Measurements from ENCODE around the gene DNMBP.

DNA sequence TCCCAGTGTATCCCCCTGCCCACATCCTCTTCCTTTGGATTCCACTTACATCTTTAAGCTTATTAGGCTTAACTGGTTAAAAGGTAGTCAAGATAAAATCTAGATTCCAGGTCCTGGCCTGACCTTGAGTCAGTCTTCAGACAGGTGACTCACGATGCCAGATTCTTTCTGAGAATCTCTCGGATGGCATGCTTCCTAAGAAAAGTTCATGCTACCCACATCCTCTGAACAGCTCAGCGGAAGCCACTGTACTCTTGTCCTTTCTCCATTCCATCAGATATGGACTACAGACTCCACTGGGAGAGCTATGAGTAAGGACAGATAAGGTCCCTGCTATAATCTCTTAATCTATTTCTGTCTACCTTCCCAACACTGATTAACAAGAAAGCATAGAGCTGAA lies 43.4 kb downstream of the DNMBP start:
- TF ChIP-seq, protein P1, sequence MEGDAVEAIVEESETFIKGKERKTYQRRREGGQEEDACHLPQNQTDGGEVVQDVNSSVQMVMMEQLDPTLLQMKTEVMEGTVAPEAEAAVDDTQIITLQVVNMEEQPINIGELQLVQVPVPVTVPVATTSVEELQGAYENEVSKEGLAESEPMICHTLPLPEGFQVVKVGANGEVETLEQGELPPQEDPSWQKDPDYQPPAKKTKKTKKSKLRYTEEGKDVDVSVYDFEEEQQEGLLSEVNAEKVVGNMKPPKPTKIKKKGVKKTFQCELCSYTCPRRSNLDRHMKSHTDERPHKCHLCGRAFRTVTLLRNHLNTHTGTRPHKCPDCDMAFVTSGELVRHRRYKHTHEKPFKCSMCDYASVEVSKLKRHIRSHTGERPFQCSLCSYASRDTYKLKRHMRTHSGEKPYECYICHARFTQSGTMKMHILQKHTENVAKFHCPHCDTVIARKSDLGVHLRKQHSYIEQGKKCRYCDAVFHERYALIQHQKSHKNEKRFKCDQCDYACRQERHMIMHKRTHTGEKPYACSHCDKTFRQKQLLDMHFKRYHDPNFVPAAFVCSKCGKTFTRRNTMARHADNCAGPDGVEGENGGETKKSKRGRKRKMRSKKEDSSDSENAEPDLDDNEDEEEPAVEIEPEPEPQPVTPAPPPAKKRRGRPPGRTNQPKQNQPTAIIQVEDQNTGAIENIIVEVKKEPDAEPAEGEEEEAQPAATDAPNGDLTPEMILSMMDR (IDR thresholded peaks at IDR 0.05; ENCODE audit: poor library complexity): no peak
- TF ChIP-seq EZH2 (IDR thresholded peaks at IDR 0.05; ENCODE audit: borderline replicate concordance) (no peak), EZH2phosphoT487 (IDR thresholded peaks at IDR 0.05; ENCODE audit: low read depth, severe bottlenecking, unreplicated experiment) (no peak)

All from hepatocyte (in vitro differentiated cells).